GM18517 (cell line): ENCODE measurements around the gene C4BPA.

Experiments used
- ATAC-seq: cut with Tn5 transposase; IDR thresholded peaks from one replicate; pipeline ENCODE4 v1.9.1; 2021; ENCODE audit warnings: mild to moderate bottlenecking, moderate library complexity; ENCODE audit not compliant: unreplicated experiment

Gene C4BPA

GRCh38 chr1:207077012-207077411 lies 27.0 kb upstream of the C4BPA start:
- ATAC-seq: no peak

GRCh38 chr1:207077470-207078377 lies 26.3 kb upstream of the C4BPA start:
- ATAC-seq: no peak

GRCh38 chr1:207078578-207079132 lies 25.4 kb upstream of the C4BPA start:
- no peak for ATAC-seq

GRCh38 chr1:207079706-207080241 lies 24.3 kb upstream of the C4BPA start:
- no peak for ATAC-seq

GRCh38 chr1:207081088-207081487 lies 22.9 kb upstream of the C4BPA start:
- no peak for ATAC-seq

- ATAC-seq: no peak
Observed at GRCh38 chr1:207081806-207082205, 22.2 kb upstream of the C4BPA start.

GRCh38 chr1:207084232-207084631 lies 19.8 kb upstream of the C4BPA start:
- no peak for ATAC-seq

- no peak for ATAC-seq
Observed at GRCh38 chr1:207084701-207085180, 19.3 kb upstream of the C4BPA start.

GRCh38 chr1:207085887-207086286 lies 18.1 kb upstream of the C4BPA start:
- ATAC-seq: no peak

GRCh38 chr1:207088161-207088560 lies 15.9 kb upstream of the C4BPA start:
- no peak for ATAC-seq

GRCh38 chr1:207088701-207089626 lies 15.1 kb upstream of the C4BPA start, which contains the start of gene C4BPB:
TSS of gene C4BPB (plus strand) at chr1:207088860. CDS start at chr1:207089532, 672 bp downstream.
- no peak for ATAC-seq

GRCh38 chr1:207089627-207090355 lies 14.2 kb upstream of the C4BPA start:
- ATAC-seq: no peak

- ATAC-seq: no peak
Observed at GRCh38 chr1:207091200-207091908, 12.7 kb upstream of the C4BPA start.

- no peak for ATAC-seq
Observed at GRCh38 chr1:207093944-207094343, 10.1 kb upstream of the C4BPA start.

GRCh38 chr1:207097871-207098324 lies 6.1 kb upstream of the C4BPA start:
- no peak for ATAC-seq

GRCh38 chr1:207101720-207102119 lies 2.3 kb upstream of the C4BPA start:
- no peak for ATAC-seq

GRCh38 chr1:207102146-207102545 lies 1.9 kb upstream of the C4BPA start:
- no peak for ATAC-seq

GRCh38 chr1:207102659-207103058 lies 1.4 kb upstream of the C4BPA start:
- ATAC-seq: no peak

GRCh38 chr1:207109004-207109403 lies 5.0 kb downstream of the C4BPA start:
- ATAC-seq: no peak
